HG03575 (cell line): Measurements from ENCODE around the gene ENHO.

Source experiments
- ATAC-seq: cut with Tn5 transposase; IDR thresholded peaks from one replicate; pipeline ENCODE4 v1.9.1; 2021; ENCODE audit not compliant: unreplicated experiment, insufficient number of reproducible peaks, low FRiP score; ENCODE audit errors: extremely low read depth

ENHO gene

DNA sequence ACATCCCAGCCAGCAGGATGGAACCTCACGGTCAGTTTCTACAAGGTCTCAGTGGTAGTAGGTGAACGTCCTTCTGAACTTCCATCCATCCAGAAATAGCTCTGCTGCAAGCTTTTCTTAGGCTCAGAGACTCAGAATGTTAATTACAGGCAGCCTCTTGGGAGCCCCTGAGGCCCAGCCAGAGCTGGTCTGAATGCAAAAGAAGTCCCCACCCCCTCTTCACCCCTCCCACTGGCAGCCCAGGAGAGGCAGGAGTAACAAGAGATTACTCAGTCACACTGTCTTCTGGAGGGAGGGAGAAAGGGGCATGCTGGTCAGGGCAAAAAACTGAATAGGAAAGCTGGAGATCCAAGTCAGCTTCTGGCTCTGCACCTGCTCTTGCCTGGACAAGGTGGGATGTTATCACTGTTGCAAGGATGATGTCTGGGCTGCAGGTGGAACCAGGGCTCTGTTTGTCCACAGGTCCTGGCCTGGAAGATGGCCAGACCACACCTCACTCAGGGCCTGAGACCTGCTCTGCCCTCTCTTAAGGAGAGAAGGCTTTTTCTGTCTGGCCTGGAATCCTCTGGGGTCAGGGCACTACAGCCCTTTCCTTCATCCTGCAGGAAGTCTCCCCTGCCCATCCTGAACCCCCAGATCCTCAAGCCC lies 9.1 kb downstream of the ENHO start:
- no peak for ATAC-seq

DNA sequence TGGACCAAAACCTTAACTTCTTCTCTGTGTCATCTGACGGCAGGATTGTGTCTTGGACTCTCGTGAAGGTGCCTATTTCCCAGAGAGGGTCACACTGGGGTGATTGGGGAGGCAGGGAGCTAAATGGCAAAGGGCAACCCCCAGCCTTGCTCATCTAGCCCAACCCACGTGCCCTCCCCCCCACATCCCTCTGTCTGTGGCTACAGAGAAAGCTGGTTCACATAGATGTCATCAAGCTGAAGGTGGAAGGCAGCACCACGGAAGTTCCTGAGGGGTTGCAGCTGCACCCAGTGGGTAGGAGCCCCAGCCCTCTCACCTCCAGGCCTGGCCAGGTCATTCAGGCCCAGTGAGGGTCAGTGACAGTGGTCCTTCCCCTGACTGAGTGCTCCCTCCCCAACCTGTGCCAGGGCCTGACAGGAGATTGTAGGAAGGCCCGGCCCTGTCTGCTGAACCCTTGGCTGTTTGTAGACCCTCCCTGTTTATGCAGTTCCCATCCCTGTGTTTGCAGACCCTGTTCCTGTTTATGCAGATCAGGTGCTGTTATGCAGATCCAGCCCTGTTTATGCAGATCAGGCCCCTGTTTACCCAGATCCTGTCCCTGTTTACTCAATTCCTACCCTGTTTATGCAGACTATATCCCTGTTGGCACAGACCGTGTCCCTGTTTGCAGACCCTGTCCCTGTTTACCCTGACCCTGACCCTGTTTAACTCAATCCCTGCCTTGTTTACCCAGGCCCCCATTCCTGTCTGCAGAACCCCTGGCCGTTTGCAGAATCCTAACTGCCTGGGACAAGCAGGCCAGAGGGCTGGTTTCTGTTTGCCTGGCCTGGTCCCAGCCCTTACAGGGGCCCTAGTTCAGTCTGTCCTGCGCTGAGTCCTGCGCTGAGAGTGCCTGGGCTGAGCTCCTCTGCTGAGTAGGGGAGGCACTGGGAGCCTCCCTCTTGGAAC lies 10.4 kb downstream of the ENHO start:
- ATAC-seq = no peak

DNA sequence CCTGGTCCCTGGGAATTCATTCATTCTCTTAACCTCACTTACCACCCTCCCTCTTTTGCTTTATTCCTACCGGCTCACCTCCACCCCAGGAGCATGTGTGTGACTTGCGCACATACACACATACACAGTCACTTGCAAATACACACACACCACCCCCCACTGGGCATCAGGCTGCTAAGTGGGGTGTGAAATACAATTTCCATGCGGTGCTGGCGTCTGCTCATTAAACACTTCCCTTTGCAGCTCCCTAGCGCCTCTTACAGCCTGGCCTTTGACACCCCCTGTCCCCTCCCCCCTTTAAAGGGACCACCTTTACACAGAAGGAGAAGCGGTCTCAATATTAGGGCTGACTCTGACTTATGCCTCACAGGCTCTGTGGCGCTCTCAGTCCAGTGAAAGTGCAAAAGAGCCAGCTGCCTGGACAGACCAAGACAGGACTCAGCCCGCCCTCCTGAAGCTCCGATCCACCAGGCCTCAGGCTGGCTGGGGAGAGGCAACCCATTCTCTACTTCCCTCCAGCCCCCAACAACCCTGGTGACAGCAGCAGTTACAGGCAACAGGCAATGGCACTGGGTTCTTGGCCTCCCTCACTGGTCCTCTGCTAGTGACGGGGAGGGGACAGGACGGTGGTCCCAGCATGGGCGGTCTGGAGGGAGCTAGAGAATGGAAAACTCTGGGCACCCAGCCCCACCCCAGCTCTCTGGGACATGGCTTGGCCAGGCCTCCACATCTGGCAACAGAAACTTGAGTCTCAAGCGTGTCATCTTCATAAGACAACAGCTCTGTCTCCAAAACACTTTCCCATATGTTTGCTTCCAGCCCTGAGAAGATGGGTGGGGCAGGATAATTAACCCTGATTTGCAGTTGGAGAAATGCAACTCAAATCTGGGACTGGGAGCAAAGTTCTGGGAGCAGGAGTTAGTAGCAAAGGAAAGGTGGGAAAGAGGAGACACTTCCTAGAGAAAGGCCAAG lies 12.0 kb downstream of the ENHO start:
- no peak for ATAC-seq

DNA sequence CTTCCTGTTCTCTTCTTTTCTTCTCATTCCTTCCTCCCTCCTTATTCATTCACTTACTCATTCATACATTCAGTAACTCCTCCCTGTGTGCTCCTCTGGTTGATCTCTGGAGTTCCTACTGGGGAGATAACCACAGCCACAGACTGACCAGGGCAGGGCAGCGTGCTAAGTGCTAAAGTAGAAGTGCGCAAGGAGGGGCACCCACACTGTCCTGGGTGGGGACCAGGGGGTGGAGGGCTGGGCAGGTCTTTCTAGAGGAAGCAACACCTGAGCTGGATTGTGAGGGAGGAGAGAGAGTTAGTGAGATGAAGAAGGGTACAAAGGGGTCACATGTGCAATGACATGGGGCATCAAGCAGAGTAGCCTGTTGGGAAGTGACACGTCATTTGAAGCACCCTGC lies 13.8 kb downstream of the ENHO start:
- no peak for ATAC-seq

DNA sequence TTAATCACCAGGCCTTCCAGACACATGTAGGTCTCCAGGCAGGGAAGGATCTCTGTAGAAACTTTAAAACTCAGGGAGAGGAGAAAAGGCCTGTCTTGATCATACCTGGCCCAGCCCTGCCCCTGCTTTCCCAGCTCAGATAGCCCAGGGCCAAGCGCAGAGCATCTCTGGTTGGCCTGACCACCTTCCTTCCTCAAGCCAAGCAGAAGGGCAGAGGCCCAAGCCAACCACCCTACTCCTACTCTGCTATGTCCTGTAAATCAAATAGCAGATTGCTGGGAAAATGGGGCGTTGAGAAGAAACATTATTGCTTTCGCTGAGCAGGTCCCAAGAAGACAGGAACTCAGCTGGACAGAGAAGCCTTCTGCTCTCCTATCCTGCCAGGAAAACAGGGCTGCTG lies 14.3 kb downstream of the ENHO start:
- ATAC-seq = no peak

DNA sequence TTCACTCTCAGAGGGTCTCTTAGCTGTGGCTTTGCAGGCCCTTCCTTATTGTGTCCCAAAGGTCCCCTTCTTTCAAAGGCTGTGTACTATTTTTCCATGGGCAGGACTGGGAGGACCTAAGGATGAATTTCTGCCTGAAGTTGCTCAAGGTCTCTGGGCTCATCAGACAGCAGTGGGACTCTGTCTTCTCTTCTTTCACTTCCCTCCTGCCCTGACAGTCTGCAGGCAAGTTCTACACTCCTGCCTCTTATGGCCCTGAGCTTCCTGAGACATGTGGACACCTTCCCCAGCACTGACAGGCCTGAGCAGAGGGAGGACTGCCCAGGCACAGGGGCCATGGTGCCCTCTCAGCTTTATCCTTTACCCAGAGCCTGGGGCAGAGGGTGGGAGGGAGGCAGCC lies 14.8 kb downstream of the ENHO start:
- ATAC-seq = no peak

DNA sequence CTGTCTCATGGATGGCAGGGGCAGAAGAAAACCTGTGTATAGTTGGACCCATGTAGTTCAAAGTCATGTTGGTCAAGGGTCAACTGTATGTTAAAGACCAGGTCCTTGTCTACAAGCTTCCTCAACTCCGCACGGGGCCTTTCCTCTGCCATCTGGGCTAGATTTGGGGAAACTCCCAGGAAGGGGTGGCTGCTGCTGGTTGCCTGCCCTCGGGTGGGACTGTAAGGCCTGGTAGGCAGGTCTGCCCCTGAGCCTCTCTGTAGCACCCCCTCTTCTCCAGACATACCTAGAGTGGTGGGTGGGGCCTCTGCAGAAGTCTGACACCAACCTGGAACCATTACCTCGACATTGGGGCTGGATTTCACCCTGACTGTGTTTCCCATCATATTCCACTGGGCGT lies 15.2 kb downstream of the ENHO start:
- no peak for ATAC-seq

DNA sequence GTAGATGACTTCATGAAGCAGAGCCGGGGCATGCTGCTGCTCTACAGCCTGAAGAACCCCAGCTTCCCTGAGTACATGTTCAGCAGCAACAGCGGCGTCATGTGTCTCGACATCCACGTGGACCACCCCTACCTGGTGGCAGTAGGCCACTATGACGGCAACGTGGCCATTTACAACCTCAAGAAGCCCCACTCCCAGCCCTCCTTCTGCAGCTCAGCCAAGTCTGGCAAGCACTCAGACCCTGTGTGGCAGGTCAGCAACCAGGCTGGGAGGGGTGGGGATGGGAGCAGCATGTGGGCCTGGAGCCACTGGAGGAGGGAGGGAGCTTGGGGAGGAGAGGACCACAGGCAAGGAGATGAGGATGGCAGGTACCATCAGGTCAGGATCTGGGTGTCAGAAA lies 16.2 kb downstream of the ENHO start:
- ATAC-seq = no peak

DNA sequence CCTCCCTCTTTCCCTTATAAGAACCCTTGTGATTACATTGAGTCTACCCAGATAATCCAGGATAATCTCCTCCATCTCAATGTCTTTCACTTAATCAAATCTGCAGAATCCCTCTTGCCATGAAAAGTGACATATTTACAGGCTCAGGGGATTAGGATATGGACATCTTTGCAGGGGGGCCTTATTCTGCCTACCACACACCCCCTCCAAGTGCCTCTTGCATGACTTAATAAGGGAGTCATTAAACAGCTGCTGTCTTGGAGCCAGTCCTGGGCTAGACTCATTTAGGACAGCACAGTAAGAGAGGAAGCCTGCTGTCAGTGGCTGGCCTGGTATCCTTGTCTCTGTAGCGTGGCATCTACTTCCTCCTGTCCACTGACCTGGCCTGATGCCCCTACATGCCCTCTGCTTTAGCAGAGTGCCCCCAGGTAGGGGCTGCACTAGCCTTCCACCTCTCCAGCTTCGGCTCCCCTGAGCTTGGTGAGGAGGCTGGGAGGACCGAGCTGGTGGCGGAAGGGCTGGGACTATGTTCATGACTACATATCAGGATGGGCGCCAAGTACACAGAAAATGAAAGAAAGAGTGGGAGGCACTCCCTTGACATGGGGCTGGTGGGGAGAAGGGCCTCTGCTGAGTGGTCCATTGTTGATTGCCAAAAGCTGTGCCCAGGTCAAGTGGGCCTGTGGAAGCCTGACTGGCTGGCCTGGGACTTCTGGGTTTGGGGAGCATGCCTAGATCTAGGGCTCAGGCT lies 17.2 kb downstream of the ENHO start:
- no peak for ATAC-seq

DNA sequence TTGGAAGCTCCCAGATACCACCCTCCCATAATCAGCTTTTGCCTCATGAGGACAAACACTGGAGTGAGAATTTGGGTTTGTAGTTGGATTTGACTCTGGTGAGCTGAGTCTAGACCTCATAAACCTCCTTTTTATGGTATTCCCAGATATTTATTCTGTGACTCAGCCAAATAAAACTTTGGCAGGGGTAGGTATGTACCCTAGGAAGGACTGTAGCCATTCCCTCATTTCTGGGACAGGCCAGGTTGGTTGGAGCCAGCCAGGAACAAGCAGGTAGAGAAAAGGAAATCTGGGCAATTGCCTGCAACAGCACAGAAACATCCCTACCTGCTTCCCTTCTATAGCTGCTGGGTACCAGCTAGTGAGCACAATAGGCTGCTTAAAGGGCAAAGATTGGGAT lies 19.4 kb downstream of the ENHO start:
- no peak for ATAC-seq

DNA sequence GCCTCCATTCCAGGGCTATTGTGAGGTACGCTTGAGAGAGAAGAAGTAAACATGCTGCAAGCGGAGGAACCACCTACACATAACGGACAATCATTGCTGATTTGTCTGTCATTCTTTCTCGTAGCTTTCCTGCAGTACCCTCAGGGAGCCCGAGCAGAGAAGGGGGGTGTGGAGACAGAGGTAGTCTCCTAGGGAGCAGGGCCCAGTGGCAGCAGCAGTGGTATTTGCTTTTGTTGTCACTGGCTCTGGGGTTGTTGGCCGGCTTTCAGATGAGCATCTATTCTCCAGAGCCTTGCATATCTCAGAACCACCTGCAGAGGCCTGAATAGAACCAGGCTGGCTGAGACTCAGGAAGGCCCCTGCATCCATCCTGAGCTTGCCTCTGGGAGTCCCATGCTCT lies 19.9 kb downstream of the ENHO start:
- ATAC-seq = no peak

DNA sequence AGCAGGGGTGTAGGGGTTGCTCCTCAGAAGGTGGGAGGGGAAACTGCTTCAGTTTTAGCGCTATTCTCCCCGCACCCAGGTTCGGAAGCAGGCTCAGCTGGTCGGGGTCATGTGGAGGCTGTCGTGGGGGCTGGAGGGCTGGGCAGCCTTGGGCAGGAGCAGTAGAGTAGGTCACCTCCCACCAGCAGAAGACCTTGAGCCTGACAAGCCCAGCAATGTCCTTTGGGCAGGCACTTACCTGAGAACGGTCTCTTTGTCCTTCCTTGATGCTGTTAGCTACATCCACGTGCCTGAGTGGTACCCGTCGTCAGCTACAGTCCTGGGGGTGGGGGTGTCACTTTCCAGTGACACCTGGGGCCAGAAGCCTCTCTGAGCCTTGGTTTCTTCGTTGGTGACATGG lies 20.3 kb downstream of the ENHO start:
- no peak for ATAC-seq

DNA sequence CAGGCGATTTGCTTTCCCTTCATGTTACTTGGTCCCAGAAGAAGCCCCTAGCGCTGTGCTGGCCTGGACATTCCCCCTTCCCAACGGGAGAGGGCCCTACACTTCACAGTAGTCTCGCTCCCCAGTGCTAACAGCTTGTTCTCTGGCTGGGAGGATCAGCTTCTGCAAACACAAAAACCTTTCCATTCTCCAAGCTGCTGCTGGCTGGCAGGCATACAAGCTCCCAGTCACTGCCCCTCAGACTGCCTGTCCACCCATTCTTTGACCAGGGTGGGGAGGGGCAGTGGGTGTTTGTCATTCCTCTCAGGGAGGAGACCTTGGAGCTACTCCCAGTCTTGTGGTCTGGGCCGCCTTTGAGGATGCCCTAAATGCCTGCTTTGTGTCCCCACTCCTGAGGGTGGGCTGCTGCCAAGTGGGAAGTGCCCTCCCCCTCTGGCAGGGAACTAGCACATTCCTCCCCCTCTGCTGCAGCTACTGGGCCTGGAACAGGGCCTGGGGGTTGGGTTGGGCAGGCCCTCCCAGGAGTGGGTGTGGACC lies 20.8 kb downstream of the ENHO start:
- ATAC-seq = no peak

DNA sequence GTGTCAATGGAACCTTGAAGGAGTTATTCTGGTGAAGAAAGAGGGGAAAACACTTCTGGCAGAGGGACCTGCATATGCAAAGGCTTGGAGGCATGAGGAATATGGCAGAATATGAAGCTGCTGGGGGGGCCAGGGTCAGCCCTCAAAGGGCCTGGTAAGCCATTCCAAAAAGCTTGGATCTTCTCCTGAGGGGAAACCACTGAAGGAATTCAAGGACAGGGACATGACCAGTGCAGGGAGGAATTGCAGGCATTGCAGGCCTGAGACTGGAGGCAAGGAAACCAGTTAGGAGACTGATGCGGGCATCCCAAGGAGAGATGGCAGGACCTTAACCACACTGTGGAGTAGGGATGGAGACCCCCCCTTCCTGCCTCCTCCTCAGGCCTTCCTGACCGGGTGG lies 21.4 kb downstream of the ENHO start:
- ATAC-seq = no peak

DNA sequence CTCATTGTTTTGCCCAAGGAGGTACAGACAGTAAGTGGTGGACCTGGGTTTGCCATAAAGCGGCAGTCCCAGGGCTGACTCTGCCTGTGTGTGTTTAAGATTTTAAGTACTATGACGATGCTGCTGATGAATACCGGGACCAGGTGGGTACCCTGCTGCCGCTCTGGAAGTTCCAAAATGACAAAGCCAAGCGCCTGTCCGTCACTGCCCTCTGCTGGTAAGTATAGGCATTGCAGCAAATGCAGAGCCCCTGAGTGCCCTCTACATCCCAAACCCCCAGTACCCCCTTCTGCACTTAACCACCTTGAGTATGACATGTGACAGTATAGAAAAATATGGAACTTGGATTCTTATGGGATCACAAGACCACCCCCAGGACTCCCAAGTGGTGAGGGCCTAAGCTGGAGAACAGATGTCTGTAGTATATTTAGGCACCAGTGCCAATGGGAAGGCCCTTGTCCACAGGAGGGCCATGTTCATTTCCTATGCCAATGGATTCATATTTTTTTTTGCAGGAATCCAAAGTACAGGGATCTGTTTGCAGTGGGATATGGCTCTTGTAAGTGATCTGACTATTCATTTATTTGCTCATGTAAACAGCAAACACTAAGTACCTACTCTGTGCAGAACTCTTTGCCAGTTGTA lies 22.0 kb downstream of the ENHO start:
- ATAC-seq = no peak

DNA sequence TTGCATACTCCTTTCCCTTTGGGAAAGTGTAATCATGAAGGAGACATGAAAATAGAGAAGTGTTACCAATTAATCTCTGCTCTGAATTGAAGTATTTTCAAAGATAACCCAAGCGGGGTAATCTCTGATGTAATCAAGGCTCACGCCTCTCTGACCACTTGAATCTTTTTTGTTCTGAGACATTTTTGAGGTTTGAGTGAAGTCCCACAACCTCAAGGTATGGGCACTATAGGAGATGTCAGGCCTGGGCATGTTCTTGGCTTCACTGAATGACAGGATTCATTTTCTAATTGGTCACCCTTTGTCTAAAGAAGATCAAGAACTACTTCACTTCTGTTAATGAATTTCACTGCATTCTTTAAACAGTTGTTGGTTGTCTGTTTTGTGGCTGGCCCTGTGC lies 23.7 kb downstream of the ENHO start:
- ATAC-seq = no peak

DNA sequence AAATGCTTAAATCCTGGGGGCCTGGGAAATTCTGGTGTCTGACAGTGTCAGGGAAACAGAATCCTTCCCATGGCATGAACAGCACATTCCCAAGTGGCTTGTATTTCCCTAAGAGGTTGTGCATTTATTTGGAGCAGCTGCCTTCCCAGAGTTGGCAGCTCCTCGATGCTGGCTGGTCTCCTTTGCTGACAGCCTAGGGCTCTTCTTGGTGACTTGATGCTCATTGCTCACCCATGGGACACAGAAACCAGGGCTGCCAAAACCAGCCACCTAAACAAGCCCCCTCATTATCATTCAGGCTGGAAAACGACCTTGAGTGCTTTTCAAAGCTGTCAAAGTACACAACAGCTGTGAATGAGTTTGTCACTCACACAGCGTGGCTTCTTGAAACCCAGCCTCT lies 24.2 kb downstream of the ENHO start:
- ATAC-seq = no peak

DNA sequence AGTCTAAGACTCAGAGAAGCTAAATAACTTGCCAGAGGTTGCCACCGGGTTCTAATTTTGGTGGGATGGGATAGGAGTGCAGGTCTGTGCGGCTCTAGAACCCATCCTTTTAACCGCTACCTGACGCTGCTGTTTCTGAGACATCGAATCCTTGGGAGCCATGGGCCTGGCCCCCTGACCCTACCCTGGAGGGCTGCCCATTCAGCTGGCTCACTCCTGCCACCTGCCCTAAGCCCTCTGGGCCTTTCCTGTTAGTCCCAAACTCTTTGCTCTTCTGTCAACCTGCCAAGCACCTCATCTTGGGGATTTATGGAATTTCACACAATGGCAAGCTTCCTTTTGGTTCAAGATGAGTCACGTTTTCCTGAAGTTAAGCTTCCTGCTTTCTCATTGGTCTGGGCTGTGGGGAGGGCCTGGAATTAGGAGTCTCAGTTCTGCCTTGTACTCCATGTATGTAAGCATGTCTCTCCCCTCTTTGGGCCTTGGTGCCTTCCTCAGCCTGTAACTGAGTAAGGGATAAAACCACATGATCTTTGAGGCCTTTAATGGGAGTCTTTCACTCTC lies 26.6 kb downstream of the ENHO start:
- no peak for ATAC-seq
